HG03575 (cell line): ENCODE data around the gene USP16.
"Not testable (repeated sequence)": the region's sequence is repeated elsewhere in the genome, so short reads cannot be mapped to it uniquely, and the experiment has no call there.

ENCODE experiments used
- ATAC-seq: cut with Tn5 transposase; IDR thresholded peaks from one replicate; pipeline ENCODE4 v1.9.1; 2021; ENCODE audit not compliant: unreplicated experiment, insufficient number of reproducible peaks, low FRiP score; ENCODE audit errors: extremely low read depth

The USP16 gene

GRCh38 chr21:29029524-29029923, 5.1 kb downstream of the USP16 start:
- no peak for ATAC-seq

- no peak for ATAC-seq
Measured at GRCh38 chr21:29030909-29031308, 6.4 kb downstream of the USP16 start.

GRCh38 chr21:29033301-29033700, 8.8 kb downstream of the USP16 start:
- ATAC-seq, result no peak

- no peak for ATAC-seq
Measured at GRCh38 chr21:29033871-29034270, 9.4 kb downstream of the USP16 start.

GRCh38 chr21:29034678-29035077, 10.2 kb downstream of the USP16 start:
- no peak for ATAC-seq

- no peak for ATAC-seq
Measured at GRCh38 chr21:29052224-29052623, 27.8 kb downstream of the USP16 start.

- ATAC-seq, result no peak
Measured at GRCh38 chr21:29053011-29053553, 28.6 kb downstream of the USP16 start.

GRCh38 chr21:29053656-29054055, 29.2 kb downstream of the USP16 start:
- no peak for ATAC-seq

GRCh38 chr21:29055080-29055479, 30.6 kb downstream of the USP16 start:
- ATAC-seq, result no peak

- ATAC-seq, result no peak
Measured at GRCh38 chr21:29056005-29056404, 31.5 kb downstream of the USP16 start.

GRCh38 chr21:29056538-29057050, 32.1 kb downstream of the USP16 start:
- ATAC-seq, result no peak

- ATAC-seq, result peak; percentile 79
Measured at GRCh38 chr21:29064850-29065481, 40.5 kb downstream of the USP16 start.

GRCh38 chr21:29072873-29073221, 48.4 kb downstream of the USP16 start:
- ATAC-seq, result no peak

- ATAC-seq, result peak; percentile 87
Measured at GRCh38 chr21:29073222-29074006, 48.9 kb downstream of the USP16 start, which contains the start of gene CCT8. Gene CCT8, minus strand, starts transcription at chr21:29073648. Its CDS starts 58 bp downstream, at chr21:29073590.

- peak; percentile 9 for ATAC-seq
Measured at GRCh38 chr21:29074007-29074376, 49.5 kb downstream of the USP16 start.

- ATAC-seq, result no peak
Measured at GRCh38 chr21:29074783-29075182, 50.3 kb downstream of the USP16 start.

- no peak for ATAC-seq
Measured at GRCh38 chr21:29075706-29076466, 51.4 kb downstream of the USP16 start.

GRCh38 chr21:29076731-29077640, 52.5 kb downstream of the USP16 start:
- ATAC-seq, result not testable (repeated sequence)
